Measurements from ENCODE around the gene MANSC4. TPM values are rescaled to one million over a fixed set of nuclear protein-coding genes. Genes with fewer than 3 reads are reported as not detected.

Gene MANSC4
- total RNA-seq (2014; rRNA removed; shearing (Covaris generic)): not detected in 2 replicates
- not detected in 2 replicates for total RNA-seq (2022)
- Bru-seq, nascent RNA: percentile 25 among the genes with signal in this experiment
- BruChase-seq, experiment 1, labeled RNA remaining after a 6-hour chase: percentile 23 among the genes with signal in this experiment
- percentile 27 among the genes with signal in this experiment for BruChase-seq, experiment 2, labeled RNA remaining after a 2-hour chase
- long read RNA-seq: 0 reads

DNA sequence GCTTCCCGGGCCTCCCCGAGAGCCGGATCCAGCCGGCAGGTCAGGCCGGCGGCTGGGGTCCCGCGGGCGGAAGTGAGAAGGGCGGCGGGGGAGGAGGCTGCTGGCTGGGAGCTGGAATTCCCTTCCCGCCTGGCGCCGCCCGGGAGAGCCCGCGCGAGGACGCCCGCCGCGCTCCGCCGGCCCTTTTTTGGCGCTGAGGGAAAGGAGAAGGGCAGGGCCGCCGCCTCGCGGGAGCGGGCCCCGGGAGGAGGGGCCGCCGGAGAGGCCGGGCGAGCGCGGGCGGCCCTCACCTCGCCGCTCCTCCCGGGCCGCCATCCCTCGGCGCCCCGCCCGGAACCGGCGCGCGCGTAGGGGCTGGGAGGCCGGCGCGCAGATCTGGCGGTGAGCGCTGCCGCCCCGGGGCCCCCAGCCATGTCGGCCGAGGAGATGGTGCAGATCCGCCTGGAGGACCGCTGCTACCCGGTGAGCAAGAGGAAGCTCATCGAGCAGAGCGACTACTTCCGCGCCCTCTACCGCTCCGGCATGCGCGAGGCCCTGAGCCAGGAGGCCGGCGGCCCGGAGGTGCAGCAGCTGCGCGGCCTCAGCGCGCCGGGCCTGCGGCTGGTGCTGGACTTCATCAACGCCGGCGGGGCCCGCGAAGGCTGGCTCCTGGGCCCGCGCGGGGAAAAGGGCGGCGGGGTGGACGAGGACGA is at the start of gene MANSC4, which contains the start of gene KLHL42:
MANSC4 (minus strand) TSS at position 317 of the 692 bp plus-strand sequence. CDS start 8,960 bp downstream, outside the sequence.
KLHL42 (plus strand) TSS at position 314 of the 692 bp plus-strand sequence; CDS start at position 412, 98 bp downstream.
- peak within 1 kb of the TSS; percentile 96 for H2AFZ ChIP-seq (ENCODE audit: low read length)
- no TSS peak for BruUV-seq (replicated peaks)
- peaks cover 10% of the 10 kb centered on the region; the same call in 1 of the 2 replicates for H3K36me3 ChIP-seq (ENCODE audit: insufficient read depth, low read length)
- H3K4me2 ChIP-seq (ENCODE audit: low read length): peak within 1 kb of the TSS; percentile 83
- H4K20me1 ChIP-seq (ENCODE audit: insufficient read depth, low read length): no peaks in the 10 kb centered on the region
- H3K9me3 ChIP-seq (ENCODE audit: low read length): no peaks in the 10 kb centered on the region
- TF ChIP-seq EZH2phosphoT487 (IDR thresholded peaks at IDR 0.05; ENCODE audit: borderline replicate concordance, low read depth, low read length): no peak
- TF ChIP-seq, protein P1, sequence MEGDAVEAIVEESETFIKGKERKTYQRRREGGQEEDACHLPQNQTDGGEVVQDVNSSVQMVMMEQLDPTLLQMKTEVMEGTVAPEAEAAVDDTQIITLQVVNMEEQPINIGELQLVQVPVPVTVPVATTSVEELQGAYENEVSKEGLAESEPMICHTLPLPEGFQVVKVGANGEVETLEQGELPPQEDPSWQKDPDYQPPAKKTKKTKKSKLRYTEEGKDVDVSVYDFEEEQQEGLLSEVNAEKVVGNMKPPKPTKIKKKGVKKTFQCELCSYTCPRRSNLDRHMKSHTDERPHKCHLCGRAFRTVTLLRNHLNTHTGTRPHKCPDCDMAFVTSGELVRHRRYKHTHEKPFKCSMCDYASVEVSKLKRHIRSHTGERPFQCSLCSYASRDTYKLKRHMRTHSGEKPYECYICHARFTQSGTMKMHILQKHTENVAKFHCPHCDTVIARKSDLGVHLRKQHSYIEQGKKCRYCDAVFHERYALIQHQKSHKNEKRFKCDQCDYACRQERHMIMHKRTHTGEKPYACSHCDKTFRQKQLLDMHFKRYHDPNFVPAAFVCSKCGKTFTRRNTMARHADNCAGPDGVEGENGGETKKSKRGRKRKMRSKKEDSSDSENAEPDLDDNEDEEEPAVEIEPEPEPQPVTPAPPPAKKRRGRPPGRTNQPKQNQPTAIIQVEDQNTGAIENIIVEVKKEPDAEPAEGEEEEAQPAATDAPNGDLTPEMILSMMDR (conservative IDR thresholded peaks at IDR 0.05; ENCODE audit: low read length): no peak
- H3K4me1 ChIP-seq (ENCODE audit: insufficient read depth, low read length, poor library complexity, severe bottlenecking): peaks cover 24% of the 10 kb centered on the region
- DNase-seq (ENCODE audit: low spot score): peak; percentile 85
- intact Hi-C loops (cut with micrococcal nuclease; ENCODE audit: unreplicated experiment): loop anchor here (2.0 kb wide), 1 partner anchor 69 kb away; the partner anchor contains the start of gene MRPS35
- peaks cover 25% of the 10 kb centered on the region; the same call in 1 of the 2 replicates for H3K79me2 ChIP-seq (ENCODE audit: insufficient read depth, low read depth, low read length)
- H3K4me3 ChIP-seq (ENCODE audit: low read depth, low read length, poor library complexity, severe bottlenecking): peak within 1 kb of the TSS; percentile 77
- ChIA-PET POLR2A (interaction anchor here (0.6 to 2.1 kb wide), 9 partner anchors 9 to 82 kb away, joined by 3 to 9 read pairs (median 3); no protein-coding TSS in a partner anchor), CTCF (ENCODE audit: unreplicated experiment) (interaction anchor here (0.6 kb wide), 2 partner anchors 14 to 1270 kb away, joined by 3 read pairs; no protein-coding TSS in a partner anchor)
- peak within 1 kb of the TSS; percentile 58 for H3K27ac ChIP-seq (ENCODE audit: low read depth, low read length, poor library complexity, severe bottlenecking)
- H3K9me2 ChIP-seq (ENCODE audit: insufficient read depth, low read length): no peaks in the 10 kb centered on the region

DNA sequence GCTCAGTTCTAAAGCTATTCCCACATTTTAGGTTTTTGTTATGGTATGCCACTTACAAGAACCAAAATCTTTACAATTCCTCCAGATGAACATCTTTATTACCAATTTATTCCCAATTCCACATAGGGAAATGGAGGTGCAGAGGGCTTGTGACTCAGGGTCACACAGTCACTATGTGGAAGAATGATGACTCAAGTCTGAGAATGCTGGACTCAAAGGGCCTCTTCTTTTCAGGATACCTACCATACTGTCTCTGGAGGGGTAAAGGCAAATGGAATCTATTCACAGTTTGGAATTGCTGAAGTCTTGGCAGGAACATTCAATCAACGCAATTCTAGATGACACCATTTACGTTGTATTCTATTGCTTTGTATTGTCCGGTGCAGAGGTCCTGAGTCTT is 48.2 kb upstream of the MANSC4 start:
- no peak overlapping the region for H3K4me3 ChIP-seq (ENCODE audit: low read depth, low read length, poor library complexity, severe bottlenecking)
- CTCF ChIA-PET (ENCODE audit: unreplicated experiment): no interaction called here
- no peak overlapping the region for H2AFZ ChIP-seq (ENCODE audit: low read length)
- no peak for DNase-seq (ENCODE audit: low spot score)
- no peaks in the 10 kb centered on the region for H3K79me2 ChIP-seq (ENCODE audit: insufficient read depth, low read depth, low read length)
- no peaks in the 10 kb centered on the region for H3K9me2 ChIP-seq (ENCODE audit: insufficient read depth, low read length)
- peaks cover 17% of the 10 kb centered on the region for H3K4me1 ChIP-seq (ENCODE audit: insufficient read depth, low read length, poor library complexity, severe bottlenecking)
- no peak overlapping the region for H3K27ac ChIP-seq (ENCODE audit: low read depth, low read length, poor library complexity, severe bottlenecking)
- no peaks in the 10 kb centered on the region for H3K36me3 ChIP-seq (ENCODE audit: insufficient read depth, low read length)
- no TSS peak for BruUV-seq (replicated peaks)
- TF ChIP-seq, protein P1 (conservative IDR thresholded peaks at IDR 0.05; ENCODE audit: low read length): no peak
- no peak for TF ChIP-seq EZH2phosphoT487 (IDR thresholded peaks at IDR 0.05; ENCODE audit: borderline replicate concordance, low read depth, low read length)
- no peaks in the 10 kb centered on the region for H4K20me1 ChIP-seq (ENCODE audit: insufficient read depth, low read length)
- no peaks in the 10 kb centered on the region for H3K9me3 ChIP-seq (ENCODE audit: low read length)
- POLR2A ChIA-PET: interaction anchor here (1.3 kb wide), 1 partner anchor 34 kb away, joined by 3 read pairs; no protein-coding TSS in a partner anchor
- H3K4me2 ChIP-seq (ENCODE audit: low read length): no peak overlapping the region
- intact Hi-C loops (cut with micrococcal nuclease; ENCODE audit: unreplicated experiment): no loop called here

Measured in OCI-LY7 (cell line).